Caco-2 (cell line): Measurements from ENCODE around the gene UGP2. TPM values are rescaled to one million over a fixed set of nuclear protein-coding genes. Genes with fewer than 3 reads are reported as not detected.

Source experiments
- BruUV-seq: library from RNA; stranded (reverse); fragments of 400-500 nt; replicated peaks from 2 replicates; lab custom pipeline; 2021; lab: Mats Ljungman, UMichigan
- CTCF ChIA-PET: fragments of 300-600 bp; sonication (Branson Sonifier 250); formaldehyde crosslinking; loops from one replicate; lab custom pipeline; 2022; ENCODE audit warnings: antibody characterized with exemption; lab: Charles Lee
- POLR2A ChIA-PET: fragments of 300-600 bp; sonication (Branson Sonifier 250); formaldehyde crosslinking; loops from one replicate; lab custom pipeline; 2022; ENCODE audit warnings: antibody characterized with exemption; lab: Charles Lee
- DNase-seq, 2 experiments: peaks; one replicate each; pipeline versions ENCODE4 v3.0.0 to v3.0.0-alpha.2; 2020 to 2022
- H3K27me3 ChIP-seq: replicated peaks from 2 replicates; pipeline ENCODE4 v1.6.0; 2011; ENCODE audit warnings: low read length; ENCODE audit not compliant: control insufficient read depth, insufficient read depth
- H3K36me3 ChIP-seq: 2 replicates; pipeline ENCODE4 v1.5.1; 2011; ENCODE audit warnings: low read length; ENCODE audit not compliant: control insufficient read depth, insufficient read depth
- H3K4me1 ChIP-seq: fragments of 250-450 bp; sonication (Bioruptor Pico); 2 replicates; pipeline ENCODE4 v1.5.1; 2020; ENCODE audit warnings: mild to moderate bottlenecking
- H3K4me3 ChIP-seq: 2 replicates; pipeline ENCODE4 v1.5.1; 2011; ENCODE audit warnings: low read depth, mild to moderate bottlenecking, control low read depth, low read length
- H3K9me3 ChIP-seq: fragments of 250-450 bp; sonication (Bioruptor Pico); 2 replicates; pipeline ENCODE4 v1.5.1; 2020; ENCODE audit warnings: mild to moderate bottlenecking, moderate library complexity
- H3K27ac Mint-ChIP-seq: one replicate; pipeline ENCODE4 v1.8.0; 2022; ENCODE audit warnings: mixed read lengths; ENCODE audit not compliant: unreplicated experiment
- H3K27me3 Mint-ChIP-seq: one replicate; pipeline ENCODE4 v1.8.0; 2022; ENCODE audit warnings: mixed read lengths; ENCODE audit not compliant: insufficient read depth, unreplicated experiment
- H3K36me3 Mint-ChIP-seq: one replicate; pipeline ENCODE4 v1.8.0; 2022; ENCODE audit warnings: mild to moderate bottlenecking, mixed read lengths; ENCODE audit not compliant: insufficient read depth, unreplicated experiment
- H3K4me1 Mint-ChIP-seq: one replicate; pipeline ENCODE4 v1.8.0; 2022; ENCODE audit warnings: low read depth, mixed read lengths; ENCODE audit not compliant: unreplicated experiment
- H3K4me3 Mint-ChIP-seq: one replicate; pipeline ENCODE4 v1.8.0; 2022; ENCODE audit warnings: mild to moderate bottlenecking, moderate library complexity, mixed read lengths; ENCODE audit not compliant: unreplicated experiment
- H3K9me3 Mint-ChIP-seq: one replicate; pipeline ENCODE4 v1.8.0; 2022; ENCODE audit warnings: mixed read lengths; ENCODE audit not compliant: unreplicated experiment
- CTCF ChIP-seq, 2 experiments: fragments of 200-600 bp in 1 of 2; IDR thresholded peaks; 1 replicate in 1 of 2; 2 replicates in 1 of 2; pipeline versions ENCODE4 v1.5.1 to v1.8.0; 2011 to 2022; ENCODE audit warnings: antibody characterized with exemption in 1 of 2, control low read depth in 1 of 2, inconsistent platforms in 1 of 2, low read depth in 1 of 2, low read length in 1 of 2, mild to moderate bottlenecking in 1 of 2, moderate library complexity in 1 of 2; ENCODE audit not compliant: insufficient read depth in 1 of 2, severe bottlenecking in 1 of 2, unreplicated experiment in 1 of 2
- intact Hi-C: fragments of 100-400 bp; cut with micrococcal nuclease; formaldehyde crosslinking; loops from one replicate; pipeline ENCODE4 v1.10.0; 2022; ENCODE audit not compliant: unreplicated experiment
- total RNA-seq: library from RNA; stranded (reverse); gene quantifications from 2 replicates; pipeline ENCODE4 v1.2.3, GENCODE V29; 2022

Gene UGP2
- total RNA-seq, 1 experiment from 2014 or later = 307 TPM

- Mint-ChIP-seq H3K27ac (no peak overlapping the region), H3K4me3 (no peak overlapping the region), H3K4me1 (no peaks in the 10 kb centered on the region), H3K27me3 (no peaks in the 10 kb centered on the region), H3K36me3 (peaks cover 9% of the 10 kb centered on the region), H3K9me3 (no peaks in the 10 kb centered on the region)
- TF ChIP-seq CTCF (IDR thresholded peaks at IDR 0.05; ENCODE audit: insufficient read depth in 1 of 2, low read depth in 1 of 2, low read length in 1 of 2, severe bottlenecking in 1 of 2, unreplicated experiment in 1 of 2) = no peak
- H3K9me3 ChIP-seq = no peaks in the 10 kb centered on the region
- POLR2A ChIA-PET = no interaction called here
- no peak for DNase-seq
- no TSS peak for BruUV-seq
- H3K4me3 ChIP-seq = no peak overlapping the region
- CTCF ChIA-PET = no interaction called here
- no peaks in the 10 kb centered on the region for H3K27me3 ChIP-seq
- intact Hi-C loops = no loop called here
- no peaks in the 10 kb centered on the region for H3K36me3 ChIP-seq
- H3K4me1 ChIP-seq = no peaks in the 10 kb centered on the region; the same call in 1 of the 2 replicates
Measured at GRCh38 chr2:63796366-63796765, 45.3 kb upstream of the UGP2 start.

- no peak for TF ChIP-seq CTCF (IDR thresholded peaks at IDR 0.05; ENCODE audit: insufficient read depth in 1 of 2, low read depth in 1 of 2, low read length in 1 of 2, severe bottlenecking in 1 of 2, unreplicated experiment in 1 of 2)
- no peaks in the 10 kb centered on the region for H3K4me1 Mint-ChIP-seq
- no peak overlapping the region for H3K27ac Mint-ChIP-seq
- Histone ChIP-seq H3K27me3 (no peaks in the 10 kb centered on the region), H3K4me3 (no peak overlapping the region), H3K36me3 (no peaks in the 10 kb centered on the region), H3K4me1 (no peaks in the 10 kb centered on the region), H3K9me3 (no peaks in the 10 kb centered on the region)
- no peaks in the 10 kb centered on the region for H3K27me3 Mint-ChIP-seq
- CTCF ChIA-PET = no interaction called here
- peaks cover 13% of the 10 kb centered on the region for H3K36me3 Mint-ChIP-seq
- H3K4me3 Mint-ChIP-seq = no peak overlapping the region
- intact Hi-C loops = no loop called here
- no TSS peak for BruUV-seq
- H3K9me3 Mint-ChIP-seq = no peaks in the 10 kb centered on the region
- POLR2A ChIA-PET = no interaction called here
- no peak for DNase-seq
Measured at GRCh38 chr2:63796796-63797195, 44.9 kb upstream of the UGP2 start.

DNA sequence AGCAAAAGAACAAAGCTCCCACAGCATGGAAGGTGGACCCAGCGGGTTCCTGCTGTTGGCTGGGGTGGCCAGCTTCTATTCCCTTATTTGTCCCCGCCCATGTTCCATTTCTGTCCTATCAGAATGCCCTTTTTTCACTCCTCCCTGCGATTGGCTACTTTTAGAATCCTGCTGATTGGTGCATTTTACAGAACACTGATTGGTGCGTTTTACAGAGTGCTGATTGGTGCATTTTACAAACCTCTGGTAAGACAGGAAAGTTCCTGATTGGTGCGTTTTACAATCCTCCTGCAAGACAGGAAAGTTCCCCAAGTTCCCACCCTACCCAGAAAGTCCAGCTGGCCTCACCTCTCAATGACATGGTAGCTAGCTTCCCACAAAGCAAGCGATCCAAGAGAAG lies 40.2 kb upstream of the UGP2 start:
- no peaks in the 10 kb centered on the region for H3K4me1 Mint-ChIP-seq
- intact Hi-C loops = no loop called here
- H3K36me3 Mint-ChIP-seq = peaks cover 6% of the 10 kb centered on the region

More for the DNA sequence above, 40.2 kb upstream of the UGP2 start:
- TF ChIP-seq CTCF (IDR thresholded peaks at IDR 0.05; ENCODE audit: insufficient read depth in 1 of 2, low read depth in 1 of 2, low read length in 1 of 2, severe bottlenecking in 1 of 2, unreplicated experiment in 1 of 2) = no peak
- Mint-ChIP-seq H3K9me3 (no peaks in the 10 kb centered on the region), H3K4me3 (no peak overlapping the region), H3K27me3 (no peaks in the 10 kb centered on the region), H3K27ac (no peak overlapping the region)
- H3K4me1 ChIP-seq = no peaks in the 10 kb centered on the region
- H3K27me3 ChIP-seq = no peaks in the 10 kb centered on the region
- ChIA-PET CTCF (interaction anchor here (0.7 kb wide), 1 partner anchor 60 kb away, joined by 3 read pairs; no protein-coding TSS in a partner anchor), POLR2A (no interaction called here)
- DNase-seq = no peak
- no peaks in the 10 kb centered on the region for H3K9me3 ChIP-seq
- no peak overlapping the region for H3K4me3 ChIP-seq
- no TSS peak for BruUV-seq
- no peaks in the 10 kb centered on the region for H3K36me3 ChIP-seq
